HG02642 (cell line): ENCODE measurements around the gene TMEM79.

Experiments
- ATAC-seq: cut with Tn5 transposase; IDR thresholded peaks from one replicate; pipeline ENCODE4 v1.9.1; 2021; ENCODE audit warnings: mild to moderate bottlenecking; ENCODE audit not compliant: unreplicated experiment, poor library complexity

Gene TMEM79

DNA sequence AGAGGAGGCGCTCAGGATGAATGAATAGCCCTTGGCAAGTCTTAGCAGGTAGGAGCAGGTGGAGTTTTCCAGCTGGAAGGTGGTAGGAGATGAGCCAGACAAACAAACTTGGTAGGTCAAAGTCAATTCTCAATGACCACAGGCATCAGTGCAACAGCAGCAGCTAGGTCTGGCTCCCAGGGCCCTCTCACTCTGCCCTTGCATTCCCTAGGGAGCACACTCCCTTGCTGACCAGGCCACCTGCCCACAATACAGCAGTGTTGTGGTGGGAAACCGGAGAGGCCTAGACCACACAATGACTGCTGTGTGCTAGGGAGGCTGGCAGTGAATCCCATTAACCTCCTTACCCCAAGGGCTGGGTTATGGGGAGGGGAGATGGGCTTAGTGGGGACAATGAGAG, 23.2 kb upstream of the TMEM79 start:
- ATAC-seq, result no peak

DNA sequence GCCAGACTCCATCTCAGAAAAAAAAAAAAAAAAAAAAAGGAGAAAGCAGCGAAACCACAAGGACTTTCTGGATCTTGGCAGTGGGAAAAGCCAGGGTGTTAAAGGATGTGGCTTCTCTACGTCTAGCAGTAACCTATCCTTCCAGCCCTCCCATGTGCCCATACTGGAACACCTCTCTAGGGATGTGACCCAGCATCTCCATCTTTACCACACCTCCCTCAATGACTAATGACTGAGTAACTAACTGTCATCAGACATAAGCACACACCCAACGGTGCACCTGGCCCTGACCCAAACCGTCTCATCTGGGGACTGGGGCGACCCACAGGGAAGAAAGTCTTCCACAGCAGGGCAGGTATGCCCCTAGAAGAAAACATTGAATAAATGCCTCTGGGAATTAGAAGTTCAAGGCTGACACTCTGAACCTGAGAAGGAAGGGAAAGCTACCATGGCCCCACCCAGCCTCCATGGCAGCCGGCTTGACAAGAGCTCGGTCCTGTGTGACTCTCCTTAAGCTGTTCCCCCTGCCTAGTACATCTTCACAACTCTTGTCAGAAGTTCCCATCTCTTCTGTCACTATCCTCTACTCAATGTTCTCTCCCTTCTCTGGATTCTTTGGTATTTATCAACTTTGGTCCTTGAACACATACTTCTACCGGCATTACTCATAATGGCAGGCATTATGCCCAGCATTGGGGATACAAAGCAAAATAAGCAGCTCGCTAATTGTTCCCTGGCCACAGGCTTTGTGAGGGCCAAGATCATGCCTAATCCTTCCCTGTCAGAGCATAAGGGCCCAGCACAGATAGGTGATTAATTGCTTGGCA, 21.5 kb upstream of the TMEM79 start:
- no peak for ATAC-seq

DNA sequence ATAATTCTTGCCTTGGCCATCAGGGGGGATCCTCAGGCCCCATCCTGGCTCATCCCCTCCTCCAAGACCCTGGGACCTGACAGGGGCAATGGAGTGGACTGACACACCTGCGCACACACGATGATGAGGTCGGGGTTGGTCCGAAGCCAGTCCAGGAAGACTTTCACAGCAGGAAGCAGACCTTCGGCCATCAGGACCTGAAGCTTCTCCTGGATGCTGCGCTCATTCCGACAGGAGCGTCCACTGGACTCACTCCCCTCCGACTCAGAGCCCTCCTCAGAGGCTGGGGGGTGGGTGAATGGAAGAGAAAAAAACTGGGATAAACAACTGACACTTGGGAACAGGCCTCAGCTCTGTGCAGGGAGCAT, 20.9 kb upstream of the TMEM79 start:
- no peak for ATAC-seq

DNA sequence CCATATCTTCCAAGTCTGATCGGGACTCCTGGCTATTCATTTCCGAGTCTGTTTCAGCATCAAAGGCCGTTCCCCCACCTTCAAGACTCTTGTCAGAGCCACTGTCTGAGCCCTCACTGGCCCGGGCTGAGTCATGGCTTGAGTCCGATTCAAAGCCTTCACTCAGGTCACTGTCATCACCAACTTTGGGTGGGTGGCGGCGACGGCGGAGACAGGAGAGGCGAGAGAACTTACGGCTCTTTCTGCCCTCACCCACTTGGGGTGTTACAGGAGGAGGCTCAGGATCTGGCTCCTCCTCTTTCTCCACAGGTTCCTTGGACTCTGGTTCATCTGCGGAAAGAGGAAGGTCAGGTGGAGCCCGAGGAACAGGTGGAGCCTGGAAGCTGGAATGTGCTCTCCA, 18.1 kb upstream of the TMEM79 start:
- no peak for ATAC-seq

DNA sequence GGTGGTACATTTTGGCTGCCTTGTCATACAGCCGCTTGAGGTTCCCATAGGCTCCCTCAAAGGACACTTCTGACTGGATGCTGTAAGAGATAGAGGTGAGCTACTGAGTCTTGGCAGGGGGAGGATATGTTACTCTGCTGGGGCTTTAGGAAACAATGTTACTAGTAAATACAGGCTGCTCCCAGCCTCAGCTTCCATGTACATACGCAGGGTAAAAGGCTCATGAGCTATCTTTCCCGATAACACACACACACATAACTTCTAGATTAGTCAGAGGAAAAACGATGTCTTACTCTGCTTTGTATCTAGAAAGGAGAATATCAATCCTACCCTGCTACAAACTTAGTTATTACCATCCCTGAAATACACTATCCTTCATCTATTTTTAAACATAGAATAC, 15.8 kb upstream of the TMEM79 start:
- ATAC-seq, result no peak

DNA sequence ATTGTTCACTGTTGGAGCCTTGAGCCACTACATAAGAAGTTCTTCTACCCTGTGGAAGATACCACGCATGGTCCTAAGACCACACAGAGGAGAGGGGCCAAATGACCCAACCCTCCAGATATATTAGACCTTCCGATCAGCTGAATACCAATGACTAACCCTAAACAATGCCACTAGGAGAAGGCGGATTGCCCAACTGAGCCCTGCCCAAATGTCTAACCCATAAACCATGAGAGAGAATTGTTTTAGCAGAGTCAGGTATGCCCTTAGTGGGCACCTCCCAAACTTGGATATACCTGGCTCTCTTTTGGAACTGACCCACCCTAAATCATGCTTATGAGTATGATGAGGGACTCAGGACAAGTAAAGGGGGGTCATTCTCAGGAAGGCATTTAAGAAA, 13.8 kb upstream of the TMEM79 start:
- ATAC-seq, result no peak

DNA sequence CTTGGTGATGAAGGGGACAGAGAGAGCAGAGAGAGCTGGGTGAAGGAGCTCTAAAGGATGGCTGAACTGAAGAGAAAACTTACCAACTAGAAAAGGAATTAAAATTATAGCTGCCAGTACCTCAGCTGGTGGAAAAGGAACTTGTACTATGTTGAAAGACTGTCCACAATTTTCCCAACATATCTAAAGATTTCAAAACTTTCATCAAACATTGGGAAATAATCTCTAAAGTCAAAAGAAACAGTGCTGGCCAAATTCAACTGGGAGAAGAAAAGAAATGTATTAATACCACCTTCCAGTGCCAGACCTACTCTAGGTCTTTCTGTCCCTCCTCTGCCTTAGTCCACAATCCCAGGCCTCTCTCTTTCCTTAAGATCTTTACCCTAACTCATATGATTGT, 7.6 kb upstream of the TMEM79 start:
- no peak for ATAC-seq

DNA sequence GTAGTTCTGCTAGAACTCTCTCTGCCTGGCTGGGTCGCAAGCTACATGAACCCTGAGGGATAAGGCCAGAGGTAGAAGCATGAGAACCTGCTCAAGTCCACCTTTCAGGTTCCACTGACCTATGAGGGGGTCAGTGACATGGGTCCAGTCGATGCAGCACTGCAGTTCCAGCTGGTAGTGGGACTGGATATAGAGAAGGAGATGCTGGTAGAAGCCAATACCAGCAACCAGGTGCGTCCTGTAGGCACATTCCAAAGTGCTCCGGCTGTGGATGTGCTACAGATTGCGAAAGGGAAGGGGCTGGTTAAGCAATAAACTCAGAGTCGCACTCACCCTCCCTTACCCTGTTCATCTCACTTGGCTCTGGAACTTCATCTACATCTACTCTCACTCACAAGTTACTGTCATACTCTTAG, 7.2 kb upstream of the TMEM79 start:
- no peak for ATAC-seq

DNA sequence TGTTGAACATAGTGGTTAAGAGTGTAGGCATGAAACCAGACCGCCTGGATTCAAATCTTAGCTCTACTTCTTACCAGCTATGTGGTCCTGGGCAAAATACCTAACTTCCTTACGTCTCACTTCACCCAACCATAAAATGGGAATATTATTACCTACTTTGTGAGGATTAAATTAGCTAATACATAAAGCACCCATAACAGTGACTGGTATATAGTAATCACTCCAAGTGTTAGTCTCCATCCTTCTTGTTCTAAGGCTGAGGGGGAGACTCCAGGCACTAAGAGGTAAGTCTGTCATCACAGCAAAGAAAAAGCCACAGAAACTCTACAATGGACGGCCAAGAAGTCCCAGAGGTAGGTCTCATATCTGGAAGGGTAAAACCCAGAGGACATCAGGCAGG, 4.3 kb upstream of the TMEM79 start:
- ATAC-seq, result no peak

DNA sequence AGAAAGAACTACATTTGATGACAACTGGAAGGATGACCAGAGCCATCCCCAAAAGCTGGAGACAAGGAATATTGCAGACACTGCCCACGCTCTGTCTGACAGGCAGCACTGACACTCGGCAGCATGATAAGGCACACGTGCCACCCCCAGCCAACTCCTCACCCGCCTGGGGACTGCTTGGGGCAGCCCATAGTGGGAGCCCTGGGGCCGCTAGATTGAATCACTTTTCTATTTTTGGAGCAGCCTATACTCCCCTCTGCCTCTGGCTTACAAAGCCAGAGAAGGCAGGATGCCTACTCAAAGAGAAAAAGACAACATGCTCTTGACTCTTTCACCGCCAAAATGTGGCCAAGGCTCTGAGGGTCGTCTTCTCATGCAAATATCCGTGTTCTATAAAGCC, 2.8 kb upstream of the TMEM79 start:
- ATAC-seq, result peak; percentile 39

DNA sequence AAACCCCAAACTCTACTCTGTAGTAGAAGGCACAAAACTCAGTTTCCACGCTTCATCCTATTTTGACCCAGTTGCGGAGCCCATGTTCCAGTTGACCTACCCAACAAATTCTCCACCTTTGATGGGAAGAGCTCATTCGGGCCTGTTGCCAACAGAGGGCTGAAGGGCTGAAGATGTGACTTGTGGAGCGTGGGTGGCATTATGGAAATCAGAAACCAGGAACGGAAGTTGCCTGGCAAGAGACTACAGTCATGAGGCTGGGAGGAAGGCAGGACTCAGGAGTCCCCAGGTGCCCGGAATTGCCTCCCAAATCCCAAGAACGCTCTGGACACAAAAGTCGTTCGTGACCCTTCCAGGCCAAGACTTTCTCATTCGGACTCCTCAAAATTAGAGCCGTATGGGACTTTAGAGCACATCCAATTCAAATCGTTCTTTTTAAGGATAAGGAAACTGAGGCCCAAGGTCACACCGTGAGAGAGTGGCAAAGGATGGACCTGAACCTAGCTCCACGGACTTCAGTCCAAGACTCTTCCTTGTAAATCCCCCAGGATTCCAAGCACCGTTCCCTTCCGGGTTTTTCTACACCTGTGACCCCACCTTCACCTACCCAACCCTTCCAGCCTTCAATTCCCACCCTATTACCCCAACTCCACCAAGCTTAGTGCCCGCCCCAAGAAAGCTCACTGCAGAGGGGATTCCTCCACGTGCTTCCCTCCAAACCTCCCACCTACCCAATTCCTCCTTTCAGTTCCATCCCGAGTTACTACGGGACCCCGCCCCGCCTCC, 2.2 kb upstream of the TMEM79 start:
- no peak for ATAC-seq

DNA sequence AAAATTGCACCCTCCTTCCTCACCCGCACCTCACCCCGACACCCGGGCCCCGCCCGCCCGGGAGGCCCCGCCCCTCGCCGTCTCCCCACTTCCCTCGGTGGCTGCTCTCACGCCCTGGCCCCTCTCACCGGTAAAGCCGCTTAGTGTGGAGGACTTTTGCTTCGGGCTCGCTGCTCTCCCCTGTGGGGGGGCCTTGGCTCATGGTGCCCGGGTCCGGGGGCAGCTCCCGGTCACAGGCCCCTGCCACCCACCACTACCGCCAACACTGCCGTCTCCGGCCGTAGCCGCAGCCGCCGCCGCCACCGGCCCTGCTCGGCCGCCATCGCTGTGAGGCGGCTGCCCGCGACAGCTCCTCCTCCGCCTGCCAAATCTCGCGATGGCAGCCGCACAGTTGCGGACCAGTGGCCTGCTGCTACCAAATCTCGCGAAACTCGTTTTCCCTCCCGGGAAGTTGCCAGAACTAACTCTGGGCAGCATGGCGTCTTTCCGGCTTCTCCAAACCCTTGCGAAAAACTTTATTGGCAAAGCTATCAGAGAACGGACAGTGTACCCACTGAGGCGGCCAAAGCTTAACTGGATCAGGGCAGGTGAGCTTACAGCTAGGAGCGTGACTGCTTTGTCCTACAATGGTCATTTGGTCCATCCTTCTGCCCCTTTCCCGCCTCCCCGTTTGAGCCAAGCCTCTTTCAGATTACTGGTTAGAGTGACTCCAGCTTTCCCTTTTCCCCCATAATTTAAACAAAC, 1.5 kb upstream of the TMEM79 start, which contains the start of gene SMG5:
Gene SMG5, minus strand, starts transcription at position 347 of the 744 bp plus-strand sequence. Its CDS starts 145 bp downstream, at position 202.
- ATAC-seq, result peak; percentile 84

DNA sequence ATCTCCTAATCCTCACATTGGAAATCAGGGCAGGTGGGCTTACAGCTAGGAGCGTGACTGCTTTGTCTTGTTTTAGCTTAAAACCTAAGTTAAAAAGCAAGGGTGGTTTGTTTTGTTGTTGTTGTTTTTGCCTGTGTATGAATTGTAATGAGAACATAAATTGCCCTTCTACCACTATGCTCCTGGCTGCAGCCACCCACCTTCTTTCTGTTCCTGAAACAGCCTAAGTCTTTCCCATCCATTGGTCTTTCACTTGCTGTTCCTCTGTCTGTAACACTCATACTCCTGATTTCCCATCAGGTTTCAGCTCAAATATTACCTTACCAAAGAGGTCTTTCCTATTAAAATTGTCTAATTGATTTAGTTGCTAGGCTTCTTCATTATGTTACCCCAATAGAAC, 604 bp upstream of the TMEM79 start:
- no peak for ATAC-seq

DNA sequence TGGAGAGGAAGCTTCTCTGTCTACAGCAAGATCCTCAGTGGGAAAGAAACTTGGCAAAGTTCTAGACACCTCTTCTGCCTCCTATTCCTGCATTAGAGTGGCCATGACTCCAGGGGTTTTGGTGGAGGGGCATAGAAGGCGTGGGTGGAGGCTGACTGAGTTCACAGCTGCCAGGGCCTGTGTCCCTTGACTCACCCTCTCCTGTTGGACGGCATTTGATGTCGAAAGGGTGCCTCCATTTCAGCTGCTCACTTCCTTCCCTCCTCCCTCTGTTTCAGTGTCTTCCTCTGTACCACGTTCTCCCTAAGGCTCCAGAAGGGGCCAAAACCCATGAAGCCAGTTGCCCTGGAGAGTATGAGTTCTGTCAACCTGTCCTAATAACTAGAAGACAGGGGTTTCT, 632 bp downstream of the TMEM79 start:
- no peak for ATAC-seq

DNA sequence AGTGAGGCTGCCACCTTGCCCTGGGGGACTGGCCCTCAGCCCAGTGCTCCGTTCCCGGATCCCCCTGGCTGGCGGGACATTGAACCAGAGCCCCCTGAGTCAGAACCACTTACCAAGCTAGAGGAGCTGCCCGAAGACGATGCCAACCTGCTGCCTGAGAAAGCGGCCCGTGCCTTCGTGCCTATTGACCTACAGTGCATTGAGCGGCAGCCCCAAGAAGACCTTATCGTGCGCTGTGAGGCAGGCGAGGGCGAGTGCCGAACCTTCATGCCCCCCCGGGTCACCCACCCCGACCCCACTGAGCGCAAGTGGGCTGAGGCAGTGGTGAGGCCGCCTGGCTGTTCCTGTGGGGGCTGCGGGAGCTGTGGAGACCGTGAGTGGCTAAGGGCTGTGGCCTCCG, 1.3 kb downstream of the TMEM79 start:
- no peak for ATAC-seq

DNA sequence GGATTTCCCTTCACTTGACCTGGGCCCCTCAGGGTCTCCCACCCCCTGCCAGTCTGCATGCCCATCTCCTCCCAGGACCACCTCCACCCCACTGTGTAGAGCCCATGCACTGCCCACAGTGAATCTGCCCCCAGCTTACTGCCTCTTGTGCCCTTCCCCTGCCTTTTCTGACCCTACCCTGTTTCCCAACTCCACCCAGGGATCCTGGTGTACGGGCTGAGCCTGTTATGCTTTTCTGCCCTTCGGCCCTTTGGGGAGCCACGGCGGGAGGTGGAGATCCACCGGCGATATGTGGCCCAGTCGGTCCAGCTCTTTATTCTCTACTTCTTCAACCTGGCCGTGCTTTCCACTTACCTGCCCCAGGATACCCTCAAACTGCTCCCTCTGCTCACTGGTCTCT, 1.9 kb downstream of the TMEM79 start:
- ATAC-seq, result no peak

DNA sequence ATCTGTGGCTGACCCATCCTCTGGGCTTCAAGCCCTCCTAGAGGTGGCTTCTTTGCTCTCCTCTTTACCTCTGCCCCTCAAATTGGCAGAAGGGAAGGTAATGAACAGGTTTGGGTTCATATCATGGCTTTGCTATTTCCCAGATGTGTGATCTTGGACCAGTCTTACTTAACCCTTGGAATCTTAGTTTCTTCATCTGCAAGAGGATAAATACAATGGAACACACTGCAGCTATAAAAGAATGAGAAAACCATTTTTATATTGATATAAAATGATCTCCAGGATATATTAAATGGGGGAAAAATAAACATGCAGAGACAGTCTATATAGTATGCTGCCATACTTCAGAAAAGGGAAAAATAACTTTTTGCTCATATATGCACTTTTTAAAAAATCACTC, 5.7 kb downstream of the TMEM79 start:
- ATAC-seq, result no peak

DNA sequence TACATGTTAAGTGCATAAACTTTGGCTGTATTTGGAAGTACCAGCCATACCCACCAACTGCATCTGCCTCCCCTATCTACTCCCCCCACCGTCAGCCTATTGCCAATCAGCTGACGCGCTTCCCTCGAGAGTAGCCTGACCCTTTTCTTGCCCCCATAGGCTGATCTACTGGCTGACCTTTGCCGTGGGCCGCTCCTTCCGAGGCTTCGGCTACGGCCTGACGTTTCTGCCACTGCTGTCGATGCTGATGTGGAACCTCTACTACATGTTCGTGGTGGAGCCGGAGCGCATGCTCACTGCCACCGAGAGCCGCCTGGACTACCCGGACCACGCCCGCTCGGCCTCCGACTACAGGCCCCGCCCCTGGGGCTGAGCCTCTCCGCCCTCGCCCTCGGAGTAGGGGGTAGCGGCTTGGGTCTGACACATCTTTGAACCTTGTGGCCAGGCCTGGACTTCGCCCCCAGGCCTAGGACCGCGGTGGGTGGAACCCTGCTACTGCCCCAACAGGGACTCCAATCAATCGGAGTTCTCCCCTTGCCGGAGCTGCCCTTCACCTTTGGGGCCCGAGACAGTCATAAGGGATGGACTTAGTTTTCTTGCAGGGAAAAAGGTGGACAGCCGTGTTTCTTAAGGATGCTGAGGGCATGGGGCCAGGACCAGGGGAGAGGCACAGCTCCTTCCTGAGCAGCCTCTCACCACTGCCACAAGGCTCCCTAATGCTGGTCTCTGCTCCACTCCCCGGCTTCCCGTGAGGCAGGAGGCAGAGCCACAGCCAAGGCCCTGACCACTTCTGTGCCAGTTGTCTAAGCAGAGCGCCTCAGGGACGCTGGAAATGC, 7.3 kb downstream of the TMEM79 start:
- peak; percentile 72 for ATAC-seq

DNA sequence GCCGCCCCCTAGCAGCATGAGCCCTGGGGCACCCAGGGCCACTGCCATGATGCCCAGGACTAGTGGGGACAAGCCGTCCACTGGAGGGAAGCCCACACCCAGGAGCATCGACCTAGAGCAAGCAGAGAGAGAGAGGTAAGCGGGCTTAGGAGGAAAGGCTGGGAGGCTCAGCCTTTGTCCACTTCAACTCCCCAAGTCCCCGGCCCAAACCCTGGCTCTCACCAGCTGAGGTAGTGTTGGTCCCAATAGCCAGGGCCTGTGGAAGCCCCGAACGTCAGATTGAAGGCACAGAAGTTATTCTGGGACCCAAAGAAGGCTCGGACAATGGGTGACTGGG, 8.9 kb downstream of the TMEM79 start:
- no peak for ATAC-seq

DNA sequence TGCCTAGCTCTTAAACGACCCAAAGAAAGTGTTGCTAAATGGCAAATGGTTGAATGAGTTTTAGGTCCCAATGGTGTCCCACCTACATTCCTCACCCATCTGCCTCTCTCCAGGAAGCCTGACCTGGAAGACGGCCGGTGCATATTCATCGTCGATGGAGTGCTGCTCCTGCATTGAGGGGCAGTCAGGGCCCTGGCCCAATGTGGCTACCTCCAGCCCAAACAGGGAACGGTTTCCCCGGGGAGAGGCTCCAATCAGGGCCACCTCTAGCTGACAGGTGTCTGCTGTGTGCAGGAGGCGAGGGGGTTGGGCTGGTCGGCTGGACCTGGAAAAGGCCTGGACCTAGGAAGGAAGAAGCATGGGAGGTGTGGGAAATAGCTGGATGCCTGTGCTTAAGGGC, 9.8 kb downstream of the TMEM79 start:
- ATAC-seq, result no peak
